ENCODE measurements around the gene RIMBP2.

RIMBP2 gene

GRCh38 chr12:130706311-130706710 is 9.8 kb downstream of the RIMBP2 start (continued):
- no peak for TF ChIP-seq ZNF214 (tag by site-specific recombination; IDR thresholded peaks at IDR 0.05; ENCODE audit: borderline replicate concordance)
- TF ChIP-seq, protein P1, sequence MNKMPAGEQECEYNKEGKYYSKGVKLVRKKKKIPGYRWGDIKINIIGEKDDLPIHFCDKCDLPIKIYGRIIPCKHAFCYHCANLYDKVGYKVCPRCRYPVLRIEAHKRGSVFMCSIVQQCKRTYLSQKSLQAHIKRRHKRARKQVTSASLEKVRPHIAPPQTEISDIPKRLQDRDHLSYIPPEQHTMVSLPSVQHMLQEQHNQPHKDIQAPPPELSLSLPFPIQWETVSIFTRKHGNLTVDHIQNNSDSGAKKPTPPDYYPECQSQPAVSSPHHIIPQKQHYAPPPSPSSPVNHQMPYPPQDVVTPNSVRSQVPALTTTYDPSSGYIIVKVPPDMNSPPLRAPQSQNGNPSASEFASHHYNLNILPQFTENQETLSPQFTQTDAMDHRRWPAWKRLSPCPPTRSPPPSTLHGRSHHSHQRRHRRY (tag by site-specific recombination; IDR thresholded peaks at IDR 0.05): no peak
- no peak for TF ChIP-seq ZNF146 (tag by site-specific recombination; IDR thresholded peaks at IDR 0.05)
- TF ChIP-seq, protein P2, sequence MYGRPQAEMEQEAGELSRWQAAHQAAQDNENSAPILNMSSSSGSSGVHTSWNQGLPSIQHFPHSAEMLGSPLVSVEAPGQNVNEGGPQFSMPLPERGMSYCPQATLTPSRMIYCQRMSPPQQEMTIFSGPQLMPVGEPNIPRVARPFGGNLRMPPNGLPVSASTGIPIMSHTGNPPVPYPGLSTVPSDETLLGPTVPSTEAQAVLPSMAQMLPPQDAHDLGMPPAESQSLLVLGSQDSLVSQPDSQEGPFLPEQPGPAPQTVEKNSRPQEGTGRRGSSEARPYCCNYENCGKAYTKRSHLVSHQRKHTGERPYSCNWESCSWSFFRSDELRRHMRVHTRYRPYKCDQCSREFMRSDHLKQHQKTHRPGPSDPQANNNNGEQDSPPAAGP (tag by site-specific recombination; IDR thresholded peaks at IDR 0.05): no peak
- TF ChIP-seq, protein P3, sequence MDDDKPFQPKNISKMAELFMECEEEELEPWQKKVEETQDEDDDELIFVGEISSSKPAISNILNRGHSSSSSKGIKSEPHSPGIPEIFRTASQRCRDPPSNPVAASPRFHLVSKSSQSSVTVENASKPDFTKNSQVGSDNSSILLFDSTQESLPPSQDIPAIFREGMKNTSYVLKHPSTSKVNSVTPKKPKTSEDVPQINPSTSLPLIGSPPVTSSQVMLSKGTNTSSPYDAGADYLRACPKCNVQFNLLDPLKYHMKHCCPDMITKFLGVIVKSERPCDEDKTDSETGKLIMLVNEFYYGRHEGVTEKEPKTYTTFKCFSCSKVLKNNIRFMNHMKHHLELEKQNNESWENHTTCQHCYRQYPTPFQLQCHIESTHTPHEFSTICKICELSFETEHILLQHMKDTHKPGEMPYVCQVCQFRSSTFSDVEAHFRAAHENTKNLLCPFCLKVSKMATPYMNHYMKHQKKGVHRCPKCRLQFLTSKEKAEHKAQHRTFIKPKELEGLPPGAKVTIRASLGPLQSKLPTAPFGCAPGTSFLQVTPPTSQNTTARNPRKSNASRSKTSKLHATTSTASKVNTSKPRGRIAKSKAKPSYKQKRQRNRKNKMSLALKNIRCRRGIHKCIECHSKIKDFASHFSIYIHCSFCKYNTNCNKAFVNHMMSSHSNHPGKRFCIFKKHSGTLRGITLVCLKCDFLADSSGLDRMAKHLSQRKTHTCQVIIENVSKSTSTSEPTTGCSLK (tag by site-specific recombination; IDR thresholded peaks at IDR 0.05): no peak

GRCh38 chr12:130705178-130705822 is 10.8 kb downstream of the RIMBP2 start:
- H3K4me1 ChIP-seq (ENCODE audit: control insufficient read depth, insufficient read depth, low read length): no peaks in the 10 kb centered on the region
- ChIA-PET POLR2A (no interaction called here), CTCF (no interaction called here)
- H3K4me3 ChIP-seq (ENCODE audit: low read depth, low read length): no peak overlapping the region
- no peaks in the 10 kb centered on the region for H3K36me3 ChIP-seq (ENCODE audit: control insufficient read depth in 2 of 2, insufficient read depth in 1 of 2, low read length in 2 of 2)
- no peak overlapping the region for H3K27ac ChIP-seq (ENCODE audit: extremely low read depth, low read depth, low read length)
- H3K9me3 ChIP-seq (ENCODE audit: control insufficient read depth, insufficient read depth, low read depth, low read length): no peaks in the 10 kb centered on the region
- TF ChIP-seq ZNF354C (tag by site-specific recombination; IDR thresholded peaks at IDR 0.05; ENCODE audit: borderline replicate concordance, low read depth): no peak
- no peak for TF ChIP-seq ZNF433 (tag by site-specific recombination; IDR thresholded peaks at IDR 0.05; ENCODE audit: low read depth)
- TF ChIP-seq ZNF580 (tag by site-specific recombination; IDR thresholded peaks at IDR 0.05): no peak
- no peak for TF ChIP-seq ZNF140 (tag by site-specific recombination; IDR thresholded peaks at IDR 0.05)
- no peak for TF ChIP-seq ZNF350 (tag by site-specific recombination; IDR thresholded peaks at IDR 0.05)
- no peak for TF ChIP-seq ZNF544 (tag by site-specific recombination; IDR thresholded peaks at IDR 0.05)
- TF ChIP-seq TCF7L2 (IDR thresholded peaks at IDR 0.05; ENCODE audit: borderline replicate concordance, low read depth, low read length): no peak
- TF ChIP-seq, protein P4, sequence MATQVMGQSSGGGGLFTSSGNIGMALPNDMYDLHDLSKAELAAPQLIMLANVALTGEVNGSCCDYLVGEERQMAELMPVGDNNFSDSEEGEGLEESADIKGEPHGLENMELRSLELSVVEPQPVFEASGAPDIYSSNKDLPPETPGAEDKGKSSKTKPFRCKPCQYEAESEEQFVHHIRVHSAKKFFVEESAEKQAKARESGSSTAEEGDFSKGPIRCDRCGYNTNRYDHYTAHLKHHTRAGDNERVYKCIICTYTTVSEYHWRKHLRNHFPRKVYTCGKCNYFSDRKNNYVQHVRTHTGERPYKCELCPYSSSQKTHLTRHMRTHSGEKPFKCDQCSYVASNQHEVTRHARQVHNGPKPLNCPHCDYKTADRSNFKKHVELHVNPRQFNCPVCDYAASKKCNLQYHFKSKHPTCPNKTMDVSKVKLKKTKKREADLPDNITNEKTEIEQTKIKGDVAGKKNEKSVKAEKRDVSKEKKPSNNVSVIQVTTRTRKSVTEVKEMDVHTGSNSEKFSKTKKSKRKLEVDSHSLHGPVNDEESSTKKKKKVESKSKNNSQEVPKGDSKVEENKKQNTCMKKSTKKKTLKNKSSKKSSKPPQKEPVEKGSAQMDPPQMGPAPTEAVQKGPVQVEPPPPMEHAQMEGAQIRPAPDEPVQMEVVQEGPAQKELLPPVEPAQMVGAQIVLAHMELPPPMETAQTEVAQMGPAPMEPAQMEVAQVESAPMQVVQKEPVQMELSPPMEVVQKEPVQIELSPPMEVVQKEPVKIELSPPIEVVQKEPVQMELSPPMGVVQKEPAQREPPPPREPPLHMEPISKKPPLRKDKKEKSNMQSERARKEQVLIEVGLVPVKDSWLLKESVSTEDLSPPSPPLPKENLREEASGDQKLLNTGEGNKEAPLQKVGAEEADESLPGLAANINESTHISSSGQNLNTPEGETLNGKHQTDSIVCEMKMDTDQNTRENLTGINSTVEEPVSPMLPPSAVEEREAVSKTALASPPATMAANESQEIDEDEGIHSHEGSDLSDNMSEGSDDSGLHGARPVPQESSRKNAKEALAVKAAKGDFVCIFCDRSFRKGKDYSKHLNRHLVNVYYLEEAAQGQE (tag by site-specific recombination; IDR thresholded peaks at IDR 0.05): no peak
- no peak for TF ChIP-seq FEZF1 (tag by site-specific recombination; IDR thresholded peaks at IDR 0.05)
- no peak for TF ChIP-seq ZNF211 (tag by site-specific recombination; IDR thresholded peaks at IDR 0.05; ENCODE audit: low read depth)
- no peak for TF ChIP-seq ZNF626 (tag by site-specific recombination; IDR thresholded peaks at IDR 0.05)
- no peak for TF ChIP-seq ZNF843 (tag by site-specific recombination; IDR thresholded peaks at IDR 0.05)
- no peak for TF ChIP-seq ZFP3 (tag by site-specific recombination; IDR thresholded peaks at IDR 0.05; ENCODE audit: low read depth)
- TF ChIP-seq ZBTB7A (tag by site-specific recombination; IDR thresholded peaks at IDR 0.05; ENCODE audit: low read depth): no peak
- TF ChIP-seq ZNF146 (tag by site-specific recombination; IDR thresholded peaks at IDR 0.05): no peak
- no peak for TF ChIP-seq ZNF792 (tag by site-specific recombination; IDR thresholded peaks at IDR 0.05)
- TF ChIP-seq TRIM28 (IDR thresholded peaks at IDR 0.05; ENCODE audit: borderline replicate concordance, low read length): no peak

Measured in HEK293 (cell line).